ENCODE results near the gene ZIC5. TPM values are rescaled to one million over a fixed set of nuclear protein-coding genes. Genes with fewer than 3 reads are reported as not detected.

The ZIC5 gene
- total and polyA plus RNA-seq, 9 of the 15 experiments (the other 6 are each of a cell fraction or from before 2014, with no cell fraction given), result 0.57 to 2.0 (median 1.1) TPM

- no peak for DNase-seq (ENCODE audit: extremely low read depth in 1 of 4, low spot score in 3 of 4)
- ChIA-PET CTCF (ENCODE audit: low intra/inter-chr PET ratio) (no interaction called here), POLR2A (no interaction called here)
- H3K36me3 ChIP-seq (ENCODE audit: control insufficient read depth, insufficient read depth, low read length), result no peaks in the 10 kb centered on the region
- FAIRE-seq, result no peak
- no peaks in the 10 kb centered on the region for H3K27me3 ChIP-seq (ENCODE audit: control insufficient read depth in 2 of 2, insufficient read depth in 2 of 2, low read length in 2 of 2)
- H3K79me2 ChIP-seq (ENCODE audit: control insufficient read depth, insufficient read depth, low read length), result peaks cover 3% of the 10 kb centered on the region; the same call in 2 of the 3 replicates
- TF ChIP-seq DPF2 (IDR thresholded peaks at IDR 0.05) (no peak), CHAMP1 (IDR thresholded peaks at IDR 0.05) (no peak), NR2C1 (IDR thresholded peaks at IDR 0.05) (no peak), NR2C1 (tag; IDR thresholded peaks at IDR 0.05) (no peak), ZC3H11A (IDR thresholded peaks at IDR 0.05; ENCODE audit: low read depth, low read length) (no peak), ZNF449 (CRISPR knock-in tag; IDR thresholded peaks at IDR 0.05) (no peak), EZH2 (IDR thresholded peaks at IDR 0.05; ENCODE audit: borderline replicate concordance, low read depth, low read length) (no peak), ZNF384 (IDR thresholded peaks at IDR 0.05; ENCODE audit: low read depth, low read length) (no peak), NEUROD1 (IDR thresholded peaks at IDR 0.05; ENCODE audit: borderline replicate concordance, low read depth, low read length, partially characterized antibody) (no peak), COPS2 (conservative IDR thresholded peaks at IDR 0.05) (no peak), ZNF717 (CRISPR knock-in tag; IDR thresholded peaks at IDR 0.05) (no peak), FOXP1 (CRISPR knock-in tag; IDR thresholded peaks at IDR 0.05) (no peak), CBFA2T2 (conservative IDR thresholded peaks at IDR 0.05) (no peak), IRF2 (CRISPR knock-in tag; IDR thresholded peaks at IDR 0.05) (no peak), E2F4 (CRISPR knock-in tag; IDR thresholded peaks at IDR 0.05; ENCODE audit: low read depth) (no peak), ZNF146 (CRISPR knock-in tag; IDR thresholded peaks at IDR 0.05; ENCODE audit: unreplicated experiment) (no peak), TAF7 (tag; IDR thresholded peaks at IDR 0.05) (no peak), NCOA1 (IDR thresholded peaks at IDR 0.05; ENCODE audit: low read depth) (no peak), ZNF311 (CRISPR knock-in tag; IDR thresholded peaks at IDR 0.05) (no peak)
- TF ChIP-seq, protein P1, sequence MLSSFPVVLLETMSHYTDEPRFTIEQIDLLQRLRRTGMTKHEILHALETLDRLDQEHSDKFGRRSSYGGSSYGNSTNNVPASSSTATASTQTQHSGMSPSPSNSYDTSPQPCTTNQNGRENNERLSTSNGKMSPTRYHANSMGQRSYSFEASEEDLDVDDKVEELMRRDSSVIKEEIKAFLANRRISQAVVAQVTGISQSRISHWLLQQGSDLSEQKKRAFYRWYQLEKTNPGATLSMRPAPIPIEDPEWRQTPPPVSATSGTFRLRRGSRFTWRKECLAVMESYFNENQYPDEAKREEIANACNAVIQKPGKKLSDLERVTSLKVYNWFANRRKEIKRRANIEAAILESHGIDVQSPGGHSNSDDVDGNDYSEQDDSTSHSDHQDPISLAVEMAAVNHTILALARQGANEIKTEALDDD (IDR thresholded peaks at IDR 0.05), result no peak
- no peak overlapping the region for H3K27ac ChIP-seq (ENCODE audit: extremely low read depth, low read depth, low read length)
- ATAC-seq, result no peak
- peaks cover 0 to 35% of the 10 kb centered on the region in 2 experiments; a peak in 3 of 5 replicates for H3K4me1 ChIP-seq (replicated peaks in 1 of 2; ENCODE audit: control insufficient read depth in 2 of 2, insufficient read depth in 2 of 2, low read length in 2 of 2)
- in situ Hi-C loops (cut with MboI) (no loop called here), intact Hi-C loops (cut with micrococcal nuclease) (no loop called here)
- no TSS peak for BruUV-seq (replicated peaks)
- H2AFZ ChIP-seq (ENCODE audit: low read depth, low read length), result no peak overlapping the region
- no peak overlapping the region for H3K4me2 ChIP-seq (ENCODE audit: insufficient read depth, low read length)
- no peaks in the 10 kb centered on the region for H3K9me3 ChIP-seq (replicated peaks; ENCODE audit: control insufficient read depth, insufficient read depth, low read depth, low read length)
- H4K20me1 ChIP-seq (replicated peaks; ENCODE audit: control insufficient read depth, insufficient read depth, low read length), result no peaks in the 10 kb centered on the region
- no peak overlapping the region for H3K4me3 ChIP-seq
- 81% methylated on average over 6 of the region's 7 CpGs for WGBS (ENCODE audit: insufficient coverage, low coverage, missing lambda C conversion rate)
- H3K9me1 ChIP-seq (ENCODE audit: control insufficient read depth, insufficient read depth, low read length), result no peaks in the 10 kb centered on the region
- H3K9ac ChIP-seq (ENCODE audit: insufficient read depth in 1 of 2, low read depth in 2 of 2, low read length in 2 of 2), result no peak overlapping the region
Observed at GRCh38 chr13:99977334-99977911, 5.9 kb upstream of the ZIC5 start.

All from K562 (cell line).